CD4-positive, alpha-beta T cell treated with Interleukin-6 at 100 ng/mL for 8 hours (primary cell): Measurements from ENCODE around the gene TBC1D30.
A peak's percentile ranks its signal among the peaks of the same experiment; 100 is the strongest.

Source experiments
- DNase-seq: peaks from one replicate; pipeline ENCODE4 v3.0.0-alpha.2; 2020; ENCODE audit warnings: mixed read lengths, low spot score

The TBC1D30 gene

DNA sequence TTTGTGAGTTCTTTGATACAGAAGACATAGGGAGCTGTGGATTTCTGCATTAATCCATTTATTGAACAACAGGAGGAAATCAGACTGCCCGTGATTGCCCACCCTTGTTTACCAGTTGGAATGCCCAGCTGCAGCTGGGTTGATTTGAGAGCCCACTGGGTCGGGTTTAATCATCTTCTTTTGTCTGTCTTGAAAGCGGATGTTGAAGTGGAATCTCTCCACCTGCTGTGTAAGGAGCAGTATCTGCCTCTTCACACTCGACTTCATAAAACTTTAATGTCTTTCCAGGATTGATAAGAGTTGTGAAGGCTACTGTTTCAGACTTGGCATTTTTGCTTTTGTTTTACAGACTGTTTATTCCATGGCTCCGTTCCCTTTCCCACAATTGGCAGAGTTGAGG is 39.9 kb downstream of the TBC1D30 start:
- no peak for DNase-seq

DNA sequence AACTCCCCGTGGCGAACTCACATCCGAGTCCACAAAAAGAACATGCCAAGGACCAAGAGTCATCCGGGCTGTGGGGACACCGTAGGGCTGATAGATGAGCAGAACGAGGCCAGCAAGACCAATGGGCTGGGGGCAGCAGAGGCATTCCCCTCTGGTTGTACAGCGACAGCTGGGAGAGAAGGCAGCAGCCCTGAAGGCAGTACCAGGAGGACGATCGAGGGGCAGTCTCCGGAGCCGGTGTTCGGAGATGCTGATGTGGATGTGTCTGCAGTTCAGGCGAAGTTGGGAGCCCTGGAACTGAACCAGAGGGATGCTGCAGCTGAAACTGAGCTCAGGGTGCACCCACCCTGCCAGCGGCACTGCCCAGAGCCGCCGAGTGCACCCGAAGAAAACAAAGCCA is 50.7 kb downstream of the TBC1D30 start:
- DNase-seq: no peak

DNA sequence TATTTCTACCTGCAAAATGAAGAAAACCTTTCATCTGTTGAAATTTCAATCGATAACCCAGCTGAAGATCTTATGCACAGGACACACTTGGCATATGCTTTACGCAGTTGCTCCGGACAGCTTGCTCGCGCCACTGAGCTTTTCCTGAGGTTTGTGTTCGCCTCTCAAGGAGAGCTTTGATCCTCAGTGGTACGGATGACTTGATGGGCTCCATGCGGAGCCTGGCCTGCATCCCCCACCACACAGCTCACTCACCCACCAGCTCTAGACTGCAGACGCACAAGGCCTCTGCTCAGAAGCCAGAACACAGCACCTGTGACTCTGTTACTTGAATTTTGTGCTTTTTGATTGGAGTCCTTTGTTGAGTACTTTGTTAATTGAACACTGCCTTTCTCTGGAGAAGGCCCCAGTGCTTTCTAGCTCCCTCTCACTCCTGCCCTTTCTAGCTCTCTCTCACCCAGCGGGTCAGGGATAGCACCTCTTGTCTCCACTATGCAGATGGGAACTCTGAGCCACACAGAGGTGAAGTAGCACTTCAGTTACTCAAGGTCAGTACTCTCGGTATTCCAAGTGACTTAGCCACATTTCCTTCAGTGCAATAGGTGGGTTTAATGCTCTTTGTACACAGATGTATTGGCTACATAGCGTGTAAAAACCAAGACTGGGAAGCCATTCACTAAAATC is 52.1 kb downstream of the TBC1D30 start:
- no peak for DNase-seq

DNA sequence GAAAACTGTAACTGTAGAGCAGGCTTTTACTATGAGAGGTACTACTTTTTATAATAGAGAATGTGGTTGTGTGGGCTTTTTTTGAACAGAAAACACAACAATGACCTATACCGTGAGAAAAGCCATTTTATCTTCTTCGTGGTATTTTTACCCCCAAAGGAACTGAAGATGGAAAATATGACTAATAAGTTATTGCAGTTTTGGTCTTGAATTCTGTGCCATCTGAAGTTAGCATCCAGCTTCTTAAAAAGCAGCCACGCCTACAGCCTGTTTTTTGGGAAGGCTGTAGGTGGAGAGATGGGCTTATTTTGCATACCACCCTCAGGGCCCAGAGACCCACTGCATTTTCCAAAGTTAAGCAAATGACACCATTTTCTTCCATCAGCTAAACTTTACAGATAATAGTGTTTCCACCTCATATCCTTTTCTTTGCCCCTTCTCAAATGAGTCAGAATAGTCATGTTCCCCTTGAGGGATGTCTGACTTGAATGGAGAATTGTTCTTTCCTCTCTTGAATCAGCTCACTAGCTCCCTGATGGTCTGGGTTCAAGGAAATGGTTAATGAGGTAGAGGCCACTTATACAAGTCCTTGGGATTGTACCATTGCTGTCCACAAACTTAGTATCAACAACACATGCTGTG is 53.0 kb downstream of the TBC1D30 start:
- no peak for DNase-seq

DNA sequence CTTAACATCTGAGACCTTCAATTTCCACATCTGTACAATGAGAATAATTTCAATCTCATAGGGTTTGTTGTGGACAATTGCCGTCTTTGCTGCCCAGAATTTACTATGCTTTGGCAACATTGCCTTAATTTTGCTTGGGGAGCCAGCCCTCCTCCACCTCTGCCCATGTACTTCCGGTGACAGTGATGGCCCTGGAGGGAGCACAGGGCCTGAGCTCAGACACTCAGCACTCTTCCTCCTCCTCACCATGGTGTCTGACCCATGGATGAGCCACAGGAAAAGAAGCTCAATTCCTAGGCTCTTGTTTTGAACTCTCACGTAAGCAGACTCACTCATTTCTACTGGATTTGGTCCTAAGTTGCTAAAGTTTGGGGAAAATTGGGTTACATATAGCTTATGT is 58.2 kb downstream of the TBC1D30 start:
- DNase-seq: no peak

DNA sequence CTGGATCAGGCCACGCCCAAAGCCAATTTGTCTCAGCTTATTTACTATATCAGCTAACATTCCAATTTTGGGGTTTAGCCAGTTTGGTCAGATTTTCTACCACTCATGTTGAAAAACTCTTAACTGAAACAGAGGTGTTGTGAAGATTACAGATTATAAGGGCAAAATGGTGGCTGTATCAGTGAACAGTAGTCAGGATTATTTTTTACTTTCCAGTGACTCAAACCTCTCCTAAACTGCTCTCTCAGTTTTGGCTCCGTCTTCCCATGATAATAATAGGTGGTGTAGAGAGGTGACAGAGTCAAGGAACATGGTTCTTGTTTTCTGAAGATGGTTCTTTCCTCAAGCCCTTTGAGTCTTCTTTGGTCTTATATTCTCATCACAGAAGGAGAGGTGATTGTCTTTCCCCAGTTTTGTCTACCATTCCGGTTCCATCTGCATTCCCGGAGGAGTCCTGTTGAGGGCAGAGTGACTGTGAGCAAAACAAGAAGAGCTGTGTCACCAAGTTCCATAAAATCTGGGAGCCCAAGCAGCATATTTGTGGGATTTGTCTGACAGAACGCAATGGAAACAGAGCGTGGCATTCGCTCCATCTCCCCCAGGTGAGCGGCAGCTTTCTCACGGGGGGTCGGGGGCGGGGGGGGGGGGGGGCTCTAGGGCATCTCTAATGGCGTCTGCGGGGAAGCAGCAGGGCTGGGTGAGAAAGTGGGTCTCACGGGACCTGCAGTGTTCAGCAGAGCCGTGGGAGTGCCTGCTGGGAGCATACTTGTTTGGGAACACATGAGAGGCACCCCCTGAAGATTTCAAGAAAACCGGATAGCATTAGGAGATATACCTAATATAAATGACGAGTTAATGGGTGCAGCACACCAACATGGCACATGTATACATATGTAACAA is 59.1 kb downstream of the TBC1D30 start:
- DNase-seq: no peak

DNA sequence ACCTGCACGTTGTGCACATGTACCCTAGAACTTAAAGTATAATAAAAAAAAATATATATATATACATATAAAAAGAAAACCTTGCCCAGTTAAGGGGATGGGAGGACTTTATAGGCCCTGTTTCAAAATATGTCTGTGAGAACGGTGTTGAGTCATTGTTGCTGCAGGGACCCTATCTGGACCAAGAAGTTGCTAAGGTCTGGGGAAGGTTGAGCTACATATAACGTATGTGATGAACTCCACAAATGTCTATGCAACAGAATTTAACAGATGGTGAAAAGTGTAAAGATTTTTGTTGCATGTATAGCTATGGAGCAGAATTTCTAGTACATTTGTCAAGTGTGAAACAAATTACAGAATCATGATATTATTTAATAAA is 59.7 kb downstream of the TBC1D30 start:
- DNase-seq: no peak

DNA sequence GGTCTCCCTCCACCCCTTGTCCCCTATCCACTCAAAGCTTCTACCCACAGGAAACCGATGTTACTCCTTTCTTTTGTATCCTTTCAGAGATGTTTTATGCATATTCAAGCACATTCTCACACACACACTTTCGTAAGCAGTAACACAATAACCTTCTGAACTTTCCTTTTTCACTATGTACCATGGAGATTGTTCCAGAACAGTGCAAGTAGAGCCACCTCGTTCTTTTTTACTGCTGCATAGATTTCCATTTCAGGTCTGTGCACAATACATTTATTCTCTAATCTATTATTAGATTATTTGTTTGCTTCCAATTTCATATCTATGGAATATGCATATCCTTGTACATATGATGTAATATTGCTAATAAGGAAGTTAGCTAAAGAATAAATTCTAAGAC is 60.3 kb downstream of the TBC1D30 start:
- DNase-seq: no peak

DNA sequence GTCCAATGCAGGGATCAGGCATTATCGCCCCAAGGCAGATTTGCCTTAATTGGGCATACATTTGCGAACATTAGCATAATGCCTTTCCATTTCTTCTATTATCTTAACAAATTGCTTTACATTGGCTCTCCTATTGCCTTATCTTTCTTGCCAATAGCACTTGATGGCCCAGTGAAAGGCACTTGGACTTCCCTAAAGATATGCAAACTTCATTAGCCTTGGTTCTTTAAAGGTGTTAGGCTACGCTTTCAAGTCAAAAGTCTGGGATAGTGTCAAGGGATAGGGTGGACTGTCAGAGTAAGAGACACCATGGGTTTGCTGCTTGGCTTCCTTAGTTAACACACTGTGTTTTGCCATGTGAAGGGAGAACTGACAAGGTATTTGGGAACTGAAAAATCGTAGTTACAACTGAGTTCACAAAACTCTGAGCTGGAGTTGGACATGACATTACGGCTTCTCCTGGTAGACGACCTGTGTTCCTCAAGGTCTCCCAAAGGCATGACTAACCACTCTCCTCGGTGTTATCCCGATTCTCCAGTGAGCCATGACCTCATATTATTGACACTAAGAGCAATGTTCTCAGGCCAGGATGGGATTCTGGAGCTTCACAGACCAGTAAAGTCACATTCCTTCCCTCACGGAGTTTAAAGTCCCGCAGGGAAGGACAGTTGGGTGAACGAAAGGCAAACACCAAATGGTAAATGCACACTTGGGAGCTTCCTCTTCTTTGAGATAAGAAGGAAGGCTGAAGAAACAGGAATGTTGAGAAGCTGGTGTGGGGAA is 65.2 kb downstream of the TBC1D30 start:
- no peak for DNase-seq

DNA sequence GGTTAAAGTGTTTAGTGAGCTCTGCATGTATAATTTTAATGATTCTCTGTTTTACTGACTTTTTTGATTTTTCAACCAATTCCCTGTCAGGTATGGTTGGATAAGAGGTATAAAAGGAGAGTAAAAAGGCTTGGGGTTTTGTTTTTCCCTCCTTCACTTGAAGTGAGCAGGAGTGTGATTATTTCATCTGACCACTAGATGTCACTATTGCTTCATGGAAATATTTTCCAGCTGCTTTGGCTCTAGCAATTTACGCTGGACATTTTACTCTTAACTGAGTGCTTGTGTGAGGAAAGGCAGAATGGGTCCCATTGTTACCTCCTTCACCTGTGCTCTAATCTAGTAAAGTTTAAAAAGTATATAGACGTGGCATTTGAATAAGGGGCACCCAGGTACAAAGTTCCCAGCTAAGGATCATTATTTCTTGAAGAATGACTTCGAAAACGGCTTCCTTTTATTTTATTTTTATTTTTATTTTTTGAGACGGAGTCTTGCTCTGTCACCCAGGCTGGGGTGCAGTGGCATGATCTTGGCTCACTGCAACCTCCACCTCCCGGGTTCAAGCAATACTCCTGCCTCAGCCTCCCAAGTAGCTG is 66.5 kb downstream of the TBC1D30 start:
- peak; percentile 32 for DNase-seq

DNA sequence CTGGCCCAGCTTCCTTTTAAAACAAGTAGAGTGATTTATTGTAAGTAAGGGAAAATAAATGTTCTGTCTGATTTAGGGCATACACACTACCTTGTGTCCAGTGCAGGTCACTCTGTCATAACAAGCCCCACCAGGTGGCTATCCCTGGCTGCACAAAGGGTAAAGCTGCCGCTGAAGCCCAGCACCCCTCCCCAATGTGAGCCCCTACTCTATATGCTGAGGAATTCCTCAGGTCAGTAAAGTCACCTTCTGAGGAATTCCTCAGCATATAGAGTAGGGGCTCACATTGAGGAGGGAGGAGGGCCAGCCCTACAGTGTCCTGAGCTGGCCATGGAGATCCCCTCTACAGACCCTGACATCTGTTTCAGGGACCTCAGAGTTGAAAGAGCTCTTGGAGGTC is 67.2 kb downstream of the TBC1D30 start:
- no peak for DNase-seq

DNA sequence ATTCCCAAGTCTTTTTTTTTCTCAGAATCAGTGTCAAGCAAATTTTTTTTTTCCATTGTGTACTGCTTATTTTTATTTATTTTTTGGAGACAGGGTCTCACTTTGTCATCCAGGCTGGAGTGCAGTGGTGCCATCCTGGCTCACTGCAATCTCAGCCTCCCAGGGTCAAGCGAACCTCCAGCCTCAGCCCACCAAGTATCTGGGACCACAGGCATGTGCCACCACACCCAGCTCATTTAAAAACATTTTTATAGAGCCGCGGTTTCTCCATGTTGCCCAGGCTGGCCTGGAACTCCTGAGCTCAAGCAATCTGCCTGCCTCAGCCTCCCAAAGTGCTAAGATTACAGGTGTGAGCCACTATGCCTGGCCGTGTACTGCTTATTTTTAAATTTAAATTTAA is 68.1 kb downstream of the TBC1D30 start:
- no peak for DNase-seq

DNA sequence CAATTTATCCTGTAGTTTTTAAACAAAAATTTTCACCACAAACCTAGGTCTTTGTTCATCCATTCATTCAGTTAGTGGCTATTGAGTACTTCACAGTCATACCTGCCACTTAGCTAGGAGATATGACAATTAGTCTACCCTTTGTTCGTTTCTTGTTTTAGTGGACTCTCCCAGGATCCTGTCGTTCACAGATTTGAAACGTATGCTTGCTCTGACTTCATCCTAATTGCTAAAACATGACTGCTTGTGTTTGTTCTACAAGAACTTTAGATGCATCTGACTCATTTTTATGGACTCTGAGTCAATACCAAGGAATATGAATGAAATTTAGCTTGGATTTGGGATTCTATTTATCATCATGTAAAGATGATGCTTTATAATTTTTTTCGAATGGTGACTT is 69.5 kb downstream of the TBC1D30 start:
- DNase-seq: no peak

DNA sequence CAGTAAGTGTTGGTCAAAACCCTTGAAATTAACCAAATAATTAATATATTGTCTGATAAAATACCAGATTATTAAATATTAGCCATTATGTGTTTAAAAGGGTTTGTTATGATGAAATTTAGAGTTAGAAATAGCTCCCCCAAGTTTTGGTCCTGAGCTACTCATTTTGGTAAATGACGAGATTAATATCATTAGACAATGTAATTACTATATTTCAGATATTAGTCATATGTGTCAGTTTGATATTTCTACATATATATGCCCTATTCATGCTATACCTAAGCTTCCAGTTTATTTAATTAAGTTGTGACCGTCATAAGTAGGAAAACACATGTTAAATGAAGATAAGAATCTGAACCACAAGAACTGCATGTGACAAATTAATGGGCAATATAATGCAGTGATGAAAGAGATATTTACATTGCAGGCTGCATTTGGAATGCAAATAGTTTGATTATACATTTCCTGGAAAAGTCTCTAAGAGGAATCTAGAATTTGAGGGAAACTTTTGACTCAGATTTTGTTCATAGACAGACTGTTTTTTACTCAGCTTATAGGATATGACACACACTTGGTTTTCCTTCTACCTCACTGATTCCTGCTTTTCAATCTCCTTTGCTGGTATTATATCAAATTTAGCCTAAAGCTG is 70.5 kb downstream of the TBC1D30 start:
- no peak for DNase-seq

DNA sequence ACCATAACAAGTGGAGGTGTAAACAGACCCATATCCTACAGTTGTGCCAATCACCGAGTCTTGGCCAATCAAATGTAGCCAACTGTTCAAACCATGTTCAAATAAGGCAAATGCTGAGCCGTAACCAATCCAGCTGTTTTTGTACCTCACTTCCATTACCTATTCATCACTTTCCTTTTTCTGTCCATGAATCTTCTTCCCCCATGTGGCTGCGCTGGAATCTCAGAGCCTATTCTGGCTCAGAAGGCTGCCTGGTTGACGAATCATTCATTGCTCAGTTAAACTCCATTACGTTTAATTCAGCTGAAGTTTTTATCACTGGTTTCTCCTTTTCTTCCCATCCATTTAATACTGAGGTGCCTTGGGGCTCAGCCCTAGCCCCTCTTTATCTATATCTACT is 71.1 kb downstream of the TBC1D30 start:
- no peak for DNase-seq

DNA sequence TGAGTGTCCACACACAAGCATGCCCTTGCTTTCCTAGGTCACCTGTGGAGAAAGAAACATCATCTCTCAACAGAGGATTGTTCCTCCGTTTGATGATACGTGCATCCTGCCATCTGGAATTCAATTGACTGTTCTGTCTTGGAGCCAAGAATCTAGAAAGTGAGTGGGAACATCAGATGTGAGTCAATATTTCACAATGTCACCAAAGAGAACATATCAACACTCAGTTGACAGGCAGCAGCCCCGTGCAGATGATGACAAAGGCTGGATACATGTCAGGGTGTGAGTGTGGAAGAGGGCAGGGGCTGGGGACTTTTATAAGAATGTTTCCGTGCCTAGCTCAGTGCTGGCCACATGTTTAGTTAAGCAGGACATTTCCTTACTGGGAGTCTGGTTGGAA is 76.1 kb downstream of the TBC1D30 start:
- DNase-seq: no peak

DNA sequence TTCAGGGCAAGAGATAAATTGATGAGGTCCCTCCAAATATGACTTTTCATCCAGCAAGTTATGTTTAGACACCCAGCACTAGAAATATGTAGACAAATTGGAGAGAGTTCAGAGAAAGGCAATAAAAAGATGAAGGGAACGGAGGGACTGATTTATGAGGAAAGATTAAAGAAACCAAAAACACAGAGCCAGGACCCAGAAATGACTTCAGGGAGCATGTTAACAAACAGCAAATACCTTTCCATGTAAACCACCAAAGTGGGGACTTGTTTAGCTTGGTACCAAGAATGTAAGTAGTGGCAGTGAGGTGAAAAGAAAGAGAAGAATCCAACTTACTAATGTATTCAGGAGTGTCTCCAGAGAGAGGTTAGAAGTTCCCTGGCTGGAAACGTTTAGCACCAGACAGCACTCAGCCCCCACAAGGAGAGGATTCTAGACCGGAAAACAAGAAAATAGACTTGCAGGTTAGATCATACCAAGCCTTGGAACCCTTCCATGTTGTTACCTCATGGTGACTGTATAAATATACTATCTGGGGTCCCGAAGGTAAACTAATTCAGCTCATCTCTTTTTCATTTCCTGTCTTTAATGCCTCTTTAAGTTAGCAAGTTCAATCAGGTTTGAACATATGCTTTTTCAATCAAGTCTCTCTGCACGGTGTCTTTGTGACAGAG is 79.2 kb downstream of the TBC1D30 start:
- no peak for DNase-seq

DNA sequence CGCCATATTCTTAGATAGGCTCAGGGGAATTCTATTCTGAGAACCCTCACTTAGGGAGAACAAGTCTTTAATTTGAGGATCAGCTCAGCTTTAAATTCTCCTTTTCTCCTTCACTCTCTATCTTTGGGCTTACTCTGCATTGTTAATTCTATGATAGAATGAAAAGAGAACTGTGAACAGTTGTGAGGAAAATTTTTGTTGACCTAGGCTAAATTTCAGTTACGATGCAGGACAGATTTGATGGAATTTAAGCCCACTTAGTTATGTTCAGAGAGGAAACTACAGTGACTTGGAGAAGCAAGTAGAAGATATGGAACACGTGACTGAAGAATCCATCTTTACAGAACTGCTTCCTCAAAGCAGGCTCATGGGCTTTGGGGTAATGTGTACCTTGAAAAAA is 82.7 kb downstream of the TBC1D30 start:
- no peak for DNase-seq

DNA sequence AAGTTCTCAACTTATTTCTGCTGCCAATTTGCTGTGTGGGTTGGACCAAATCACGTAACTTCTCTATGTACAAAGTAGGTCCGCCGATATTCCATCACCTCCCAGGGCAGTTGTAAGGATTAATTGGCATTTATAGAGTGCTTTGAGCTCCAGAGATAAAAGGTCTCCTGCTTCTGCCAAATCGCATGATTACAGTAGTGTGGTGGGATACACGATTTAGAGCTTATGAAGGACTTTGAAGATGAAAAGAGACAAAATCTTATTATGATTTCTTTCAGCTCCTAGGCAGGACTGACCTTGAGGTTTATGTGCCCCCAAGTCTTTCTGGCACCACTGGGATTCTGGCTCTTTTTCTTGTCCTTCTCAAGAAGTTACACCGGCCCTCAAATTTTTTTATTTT is 84.7 kb downstream of the TBC1D30 start:
- no peak for DNase-seq

DNA sequence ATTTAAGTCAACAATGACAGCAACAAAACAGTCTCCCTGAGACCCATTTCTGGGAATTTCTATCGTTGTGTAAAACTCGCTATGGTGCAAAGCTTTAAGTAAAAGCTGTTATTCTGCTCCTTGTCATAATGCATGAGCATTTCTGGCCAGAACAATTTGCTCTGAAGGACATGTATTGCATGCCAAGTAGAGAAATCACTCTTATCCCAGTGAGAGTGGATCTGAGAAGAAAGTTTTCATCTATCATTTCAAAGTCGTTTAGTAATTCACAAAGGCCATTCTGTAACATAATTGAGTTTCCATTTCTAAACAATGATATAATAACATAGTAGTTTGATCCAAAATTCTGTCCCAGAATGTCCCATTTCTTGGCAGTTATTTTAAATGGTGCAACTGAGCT is 86.6 kb downstream of the TBC1D30 start:
- DNase-seq: no peak

DNA sequence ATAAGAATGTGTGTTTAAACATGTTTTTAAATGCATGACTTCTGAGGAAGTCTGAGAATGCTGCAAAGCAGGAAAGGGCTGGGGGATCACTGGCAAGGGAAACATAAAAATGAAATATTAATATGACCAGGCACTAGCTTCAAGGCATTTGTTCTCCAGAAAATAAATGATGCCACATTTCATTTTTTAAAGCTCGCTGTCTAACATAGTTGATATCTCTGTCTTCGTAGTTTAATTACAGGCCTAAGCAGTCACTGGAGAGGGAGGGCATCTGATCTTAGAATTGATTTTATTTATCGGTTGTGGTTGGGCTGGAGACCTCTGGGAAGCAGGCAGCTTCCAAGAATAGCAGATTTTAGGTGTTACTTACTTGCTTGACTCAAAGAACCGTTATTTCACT is 87.5 kb downstream of the TBC1D30 start:
- no peak for DNase-seq
